ENCODE measurements around the gene PLPP3. TPM values are rescaled to one million over a fixed set of nuclear protein-coding genes. Genes with fewer than 3 reads are reported as not detected.

PLPP3 gene
- total RNA-seq, 1 experiment from 2014 or later, result 26.7 TPM

DNA sequence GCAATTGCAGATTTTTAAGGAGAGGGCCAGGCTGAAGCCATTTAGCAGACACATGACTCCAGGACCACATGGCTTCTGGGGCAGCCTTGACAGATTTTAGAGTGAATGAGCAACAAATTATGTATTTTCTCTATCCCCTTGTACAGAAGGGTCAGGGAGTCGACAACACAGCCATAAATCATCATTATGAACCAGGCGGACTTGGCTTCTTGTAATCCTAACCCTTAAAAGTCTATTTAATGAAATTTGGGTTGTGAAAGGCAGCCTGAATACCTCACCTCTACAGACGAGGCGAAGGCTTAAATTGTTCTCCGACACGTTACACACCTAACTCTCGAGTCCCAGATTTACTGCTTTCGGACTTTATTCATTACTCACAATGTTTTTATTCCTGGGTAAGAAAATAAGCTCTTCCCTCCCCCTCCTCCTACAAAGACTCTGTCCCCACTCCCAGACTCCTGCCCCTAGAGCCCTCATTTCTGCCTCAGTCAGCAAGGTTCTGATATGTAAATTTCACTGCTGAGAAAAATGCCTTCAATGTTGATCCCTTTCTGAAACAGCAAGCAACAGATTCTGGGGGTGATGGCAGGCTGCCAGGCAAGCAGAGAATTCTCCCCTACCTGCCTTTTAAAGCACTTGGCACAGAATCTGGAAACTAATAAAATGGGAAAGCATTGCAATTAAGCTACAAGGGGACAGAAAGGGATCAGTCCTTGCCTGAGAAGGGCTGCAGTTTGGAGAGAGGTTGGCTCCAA lies 51.6 kb downstream of the PLPP3 start:
- Histone ChIP-seq H2BK120ac (ENCODE audit: low read depth, low read length, poor library complexity, severe bottlenecking) (no peak overlapping the region), H3K4ac (ENCODE audit: low read depth, low read length) (no peak overlapping the region), H3K9ac (ENCODE audit: extremely low read depth, insufficient read length, low read length) (no peak overlapping the region), H3K27ac (ENCODE audit: insufficient read length, low read depth, low read length) (no peak overlapping the region), H2AFZ (ENCODE audit: low read length) (no peak overlapping the region), H2AK5ac (ENCODE audit: insufficient read length, low read length) (no peak overlapping the region), H4K5ac (ENCODE audit: insufficient read length, low read depth, low read length) (no peak overlapping the region), H3K9me3 (ENCODE audit: control insufficient read depth, low read depth, low read length) (no peaks in the 10 kb centered on the region), H3K23me2 (ENCODE audit: insufficient read length, low read depth, low read length, poor library complexity, severe bottlenecking) (peaks cover 3% of the 10 kb centered on the region), H4K8ac (replicated peaks; ENCODE audit: insufficient read length, low read depth, low read length) (no peak overlapping the region), H2BK12ac (ENCODE audit: insufficient read length, low read depth, low read length) (no peak overlapping the region), H2BK5ac (ENCODE audit: insufficient read length, low read length) (no peak overlapping the region), H3K4me2 (ENCODE audit: insufficient read depth, insufficient read length, low read length) (peak overlapping the region; percentile 8), H3K79me2 (ENCODE audit: insufficient read depth, low read length) (peaks cover 14% of the 10 kb centered on the region; the same call in 1 of the 2 replicates), H2BK15ac (ENCODE audit: low read depth, low read length) (no peak overlapping the region), H3T11ph (ENCODE audit: low read length) (no peak overlapping the region), H3K56ac (ENCODE audit: insufficient read length, low read depth, low read length) (no peak overlapping the region), H4K91ac (ENCODE audit: insufficient read length, low read depth, low read length) (no peak overlapping the region), H3K27me3 (ENCODE audit: insufficient read depth, low read length) (no peaks in the 10 kb centered on the region), H3K23ac (ENCODE audit: insufficient read length, low read depth, low read length) (no peak overlapping the region), H3K18ac (ENCODE audit: insufficient read length, low read depth, low read length) (no peak overlapping the region), H3K79me1 (ENCODE audit: insufficient read depth, low read depth, low read length, poor library complexity, severe bottlenecking) (peaks cover 8% of the 10 kb centered on the region), H3K14ac (ENCODE audit: insufficient read depth, low read length) (no peak overlapping the region), H4K20me1 (ENCODE audit: control insufficient read depth, insufficient read depth, insufficient read length) (no peaks in the 10 kb centered on the region), H3K4me1 (ENCODE audit: insufficient read depth, low read length) (peaks cover 25% of the 10 kb centered on the region), H2BK20ac (ENCODE audit: low read depth, low read length, poor library complexity, severe bottlenecking) (no peak overlapping the region)
- H3K36me3 Mint-ChIP-seq (ENCODE audit: insufficient read depth in 1 of 3, low read depth in 3 of 3), result peaks cover 17 to 30% (median 26%) of the 10 kb centered on the region in 3 experiments; a peak in 6 of 7 replicates
- peaks cover 39 to 42% of the 10 kb centered on the region in 2 experiments for H3K4me1 Mint-ChIP-seq
- no peaks in the 10 kb centered on the region for H3K27me3 Mint-ChIP-seq (ENCODE audit: low read depth)
- no CpG with 5 or more reads among the region's 8 CpGs for WGBS (ENCODE audit: extremely low coverage, insufficient read length, low lambda C conversion rate)
- H3K9me3 Mint-ChIP-seq, result no peaks in the 10 kb centered on the region
- H3K4me3 Mint-ChIP-seq, result peak overlapping the region in 1 of 2 experiments; percentile 47; a peak in 2 of 5 replicates
- DNase-seq, result no peak
- peak overlapping the region; percentile 82 to 92 (median 92) for H3K27ac Mint-ChIP-seq
- TF ChIP-seq, protein P1, sequence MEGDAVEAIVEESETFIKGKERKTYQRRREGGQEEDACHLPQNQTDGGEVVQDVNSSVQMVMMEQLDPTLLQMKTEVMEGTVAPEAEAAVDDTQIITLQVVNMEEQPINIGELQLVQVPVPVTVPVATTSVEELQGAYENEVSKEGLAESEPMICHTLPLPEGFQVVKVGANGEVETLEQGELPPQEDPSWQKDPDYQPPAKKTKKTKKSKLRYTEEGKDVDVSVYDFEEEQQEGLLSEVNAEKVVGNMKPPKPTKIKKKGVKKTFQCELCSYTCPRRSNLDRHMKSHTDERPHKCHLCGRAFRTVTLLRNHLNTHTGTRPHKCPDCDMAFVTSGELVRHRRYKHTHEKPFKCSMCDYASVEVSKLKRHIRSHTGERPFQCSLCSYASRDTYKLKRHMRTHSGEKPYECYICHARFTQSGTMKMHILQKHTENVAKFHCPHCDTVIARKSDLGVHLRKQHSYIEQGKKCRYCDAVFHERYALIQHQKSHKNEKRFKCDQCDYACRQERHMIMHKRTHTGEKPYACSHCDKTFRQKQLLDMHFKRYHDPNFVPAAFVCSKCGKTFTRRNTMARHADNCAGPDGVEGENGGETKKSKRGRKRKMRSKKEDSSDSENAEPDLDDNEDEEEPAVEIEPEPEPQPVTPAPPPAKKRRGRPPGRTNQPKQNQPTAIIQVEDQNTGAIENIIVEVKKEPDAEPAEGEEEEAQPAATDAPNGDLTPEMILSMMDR (conservative IDR thresholded peaks at IDR 0.05), result no peak

Data from H9 (cell line).